ENCODE data around the gene ITFG2.
"Not testable (repeated sequence)": the region's sequence is repeated elsewhere in the genome, so short reads cannot be mapped to it uniquely, and the experiment has no call there.

The ITFG2 gene

DNA sequence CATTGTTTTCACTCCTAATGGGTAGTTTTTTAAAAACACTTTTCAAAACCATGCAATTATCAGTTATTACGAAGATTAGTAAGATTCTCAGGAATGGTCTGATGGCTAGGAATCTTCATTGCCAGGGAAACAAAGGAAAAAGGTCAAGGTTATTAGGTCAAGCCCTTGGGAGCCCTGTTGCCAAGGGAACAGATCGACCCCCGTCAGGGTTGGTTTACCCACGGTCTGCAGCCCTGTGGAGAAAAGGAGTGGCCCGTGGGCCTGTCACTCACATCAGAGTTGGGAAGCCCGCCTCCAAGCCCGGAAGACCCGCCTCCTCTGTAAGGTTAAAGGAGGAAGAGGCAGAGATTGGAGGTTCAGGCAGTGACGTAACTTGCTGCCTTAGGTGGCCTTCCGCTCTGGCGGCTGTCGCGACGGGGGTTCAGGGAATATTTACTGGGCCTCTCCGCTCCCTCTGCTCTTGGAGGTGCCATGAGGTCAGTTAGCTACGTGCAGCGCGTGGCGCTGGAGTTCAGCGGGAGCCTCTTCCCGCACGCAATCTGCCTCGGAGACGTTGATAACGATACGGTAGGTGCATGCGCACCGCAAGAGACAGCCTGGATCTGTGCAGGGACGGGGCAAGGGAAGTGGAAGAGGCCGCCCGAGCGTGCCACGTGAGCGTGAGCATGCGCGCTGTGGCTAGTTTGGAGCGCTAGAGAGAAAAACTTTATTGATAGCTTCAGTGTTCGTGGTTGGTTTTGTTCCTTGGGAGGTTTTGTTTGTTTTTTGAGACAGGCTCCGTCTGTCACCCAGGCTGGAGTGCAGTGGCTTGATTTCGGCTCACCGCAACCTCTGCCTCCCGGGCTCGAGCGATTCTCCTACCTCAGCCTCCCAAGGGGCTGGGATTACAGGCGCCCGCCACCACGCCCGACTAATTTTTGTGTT, at the start of gene ITFG2:
ITFG2 (plus strand) TSS at position 379 of the 924 bp plus-strand sequence; CDS start at position 472, 93 bp downstream.
- DNase-seq (ENCODE audit: low read depth) = peak; percentile 92

DNA sequence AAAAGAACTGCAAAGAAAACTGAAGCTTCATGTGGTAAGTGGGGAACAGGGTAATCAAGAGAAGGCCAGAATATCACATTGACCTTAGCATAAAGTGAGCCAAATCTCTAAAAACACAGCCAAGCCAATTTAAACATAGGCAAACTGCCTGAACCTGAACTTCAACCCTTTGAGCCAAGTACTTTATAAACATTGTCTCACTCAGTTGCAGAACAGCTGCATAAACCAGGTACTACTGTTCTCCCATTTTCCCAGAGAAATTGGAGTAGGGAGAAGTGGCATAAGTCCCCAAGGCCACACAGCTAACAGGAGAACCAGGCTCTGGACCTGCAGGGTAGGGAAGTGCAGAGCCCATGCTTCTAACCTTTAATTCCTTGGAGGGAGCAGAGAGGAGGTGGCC, 48.1 kb upstream of the ITFG2 start:
- DNase-seq (ENCODE audit: low read depth) = no peak

- no peak for DNase-seq (ENCODE audit: low read depth)
These were observed 47.4 kb upstream of the ITFG2 start for GRCh38 chr12:2765052-2765451.

DNA sequence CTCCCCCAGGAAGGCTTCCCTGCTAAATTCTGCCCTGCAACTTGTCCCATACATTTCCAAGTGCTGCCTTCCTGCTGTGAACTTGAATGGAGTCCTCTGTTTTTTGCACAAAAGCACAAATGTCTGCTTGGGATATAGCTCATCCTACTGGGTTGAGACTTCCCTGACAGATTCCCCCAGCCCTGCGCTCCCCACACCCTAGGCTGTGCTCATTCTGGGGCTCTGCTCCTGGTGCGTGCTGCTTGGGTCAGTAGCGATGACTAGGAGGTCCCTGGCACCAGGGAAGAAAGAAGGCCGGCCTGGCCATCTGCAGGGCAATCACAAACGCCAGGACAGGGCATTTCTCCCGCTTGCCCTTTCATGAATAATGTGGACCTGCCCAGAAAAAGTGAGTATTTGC, 46.9 kb upstream of the ITFG2 start:
- no peak for DNase-seq (ENCODE audit: low read depth)

GRCh38 chr12:2768224-2768961, 44.1 kb upstream of the ITFG2 start:
- DNase-seq (ENCODE audit: low read depth) = no peak

DNA sequence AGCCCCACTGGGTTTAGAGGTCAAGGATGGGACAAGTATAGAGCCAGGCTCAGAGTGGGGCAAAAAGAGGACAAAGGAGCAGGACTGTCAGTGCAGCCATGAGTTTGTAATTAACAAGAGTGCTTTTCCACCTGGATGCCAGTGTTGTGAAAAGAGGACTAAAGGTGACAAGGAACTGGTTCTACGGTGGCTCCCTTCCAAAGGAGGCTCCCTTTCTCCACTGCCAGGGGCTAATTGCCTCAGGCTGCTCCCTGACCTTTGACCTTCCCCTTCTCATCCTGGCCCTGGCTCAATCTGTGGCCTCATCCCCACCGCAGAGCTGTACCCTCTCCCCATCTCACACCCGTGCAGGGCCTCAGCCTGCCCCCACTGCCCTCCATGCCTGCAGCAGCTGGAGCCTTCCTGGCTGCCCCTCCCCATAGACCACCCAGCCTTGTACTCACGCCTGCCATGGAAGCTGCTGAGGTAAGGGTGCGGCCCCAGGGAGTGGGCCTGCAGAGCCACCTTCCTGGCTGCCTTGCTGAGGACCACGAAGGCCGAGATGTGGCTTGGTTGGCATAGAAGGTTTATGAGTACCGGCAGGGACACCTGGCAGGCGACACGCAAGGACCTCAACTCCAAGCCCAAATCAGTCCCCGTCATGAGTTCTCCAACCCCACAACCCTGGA, 42.5 kb upstream of the ITFG2 start:
- no peak for DNase-seq (ENCODE audit: low read depth)

- not testable (repeated sequence) for DNase-seq (ENCODE audit: low read depth)
These were observed 41.9 kb upstream of the ITFG2 start for GRCh38 chr12:2770544-2770943.

DNA sequence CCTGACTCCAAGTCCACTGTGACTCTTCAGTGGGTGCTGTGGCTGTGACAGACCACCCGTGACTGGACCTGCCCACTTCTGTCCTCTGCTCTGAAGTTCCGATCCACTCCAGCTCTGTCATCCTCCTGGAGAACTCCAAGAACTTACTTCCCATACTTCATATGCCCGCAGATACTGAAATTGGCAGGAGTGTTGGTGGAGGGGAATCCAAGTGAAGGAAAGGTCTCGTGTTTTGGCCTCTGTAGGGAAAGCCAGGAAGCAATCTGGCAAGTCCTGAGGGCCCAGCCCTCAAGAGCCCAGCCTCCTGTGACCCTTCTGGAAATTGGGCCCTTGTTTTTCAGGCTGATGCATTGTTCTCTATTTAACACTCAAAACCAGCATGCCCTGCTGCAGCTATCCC, 40.1 kb upstream of the ITFG2 start:
- DNase-seq (ENCODE audit: low read depth) = no peak

DNA sequence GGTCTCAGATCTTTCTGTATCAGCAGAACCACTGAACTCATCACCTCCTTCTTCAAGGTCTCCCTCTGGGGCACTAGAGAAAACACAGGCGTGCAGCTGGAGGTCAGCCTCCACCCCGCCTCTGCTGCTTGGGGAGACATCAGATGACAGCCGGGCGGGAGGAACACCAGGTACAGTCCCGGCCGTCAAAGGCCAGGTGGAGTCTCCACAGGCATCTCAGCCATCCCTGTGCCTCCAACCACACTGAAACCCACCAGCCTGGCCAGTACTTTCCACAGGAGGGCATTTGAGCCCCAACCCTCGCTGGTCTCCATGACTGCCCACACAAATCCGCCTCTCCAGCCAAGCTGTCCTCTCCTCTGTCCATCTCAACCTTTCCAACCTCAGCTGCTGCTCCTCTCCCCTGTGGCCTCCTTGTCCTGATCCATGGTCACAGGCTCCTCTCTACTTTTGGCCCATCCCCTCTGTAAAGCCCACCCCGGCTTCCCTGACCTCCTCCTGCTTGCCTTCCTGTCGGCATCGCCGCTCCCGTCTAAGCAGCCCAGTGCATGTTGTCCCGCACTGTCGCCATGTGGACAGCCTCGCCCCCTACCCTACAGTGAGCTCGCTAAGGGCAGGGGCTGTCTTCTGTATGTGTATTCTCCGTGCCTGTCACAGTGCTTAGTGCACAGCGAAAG, 39.1 kb upstream of the ITFG2 start:
- no peak for DNase-seq (ENCODE audit: low read depth)

- no peak for DNase-seq (ENCODE audit: low read depth)
These were observed 37.0 kb upstream of the ITFG2 start for GRCh38 chr12:2775431-2775830.

DNA sequence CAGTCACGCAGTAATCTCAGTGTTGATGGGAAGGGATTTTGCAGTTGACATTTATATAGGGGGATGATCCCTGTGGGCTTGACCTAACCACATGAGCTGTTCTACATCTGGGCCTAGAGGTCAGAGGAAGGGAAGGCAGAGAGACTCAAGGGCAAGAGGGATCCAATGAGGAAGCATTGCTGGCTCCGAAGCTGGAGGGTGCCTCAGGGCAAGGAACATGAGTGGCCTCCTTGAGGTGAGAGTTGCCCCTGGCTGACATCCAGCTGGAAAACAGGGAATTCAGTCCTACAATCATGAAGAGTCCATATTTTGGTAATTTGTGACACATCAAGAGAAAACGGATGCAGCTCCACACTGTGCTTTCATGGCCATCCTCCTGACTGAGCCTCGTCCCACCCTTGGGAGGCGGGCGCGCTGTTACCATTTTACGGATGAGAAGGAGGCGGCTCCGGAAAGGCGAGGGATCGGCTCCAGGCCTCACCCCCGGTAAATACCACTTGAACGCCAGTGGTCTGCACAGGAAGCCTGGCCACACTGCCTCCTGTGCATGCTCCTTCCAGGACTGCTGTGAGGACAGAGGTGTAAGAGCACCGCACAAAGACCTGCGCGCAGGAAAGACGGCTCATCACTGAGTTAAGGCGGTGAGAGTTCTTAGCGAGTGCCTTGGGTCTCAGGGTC, 36.2 kb upstream of the ITFG2 start:
- DNase-seq (ENCODE audit: low read depth) = no peak

DNA sequence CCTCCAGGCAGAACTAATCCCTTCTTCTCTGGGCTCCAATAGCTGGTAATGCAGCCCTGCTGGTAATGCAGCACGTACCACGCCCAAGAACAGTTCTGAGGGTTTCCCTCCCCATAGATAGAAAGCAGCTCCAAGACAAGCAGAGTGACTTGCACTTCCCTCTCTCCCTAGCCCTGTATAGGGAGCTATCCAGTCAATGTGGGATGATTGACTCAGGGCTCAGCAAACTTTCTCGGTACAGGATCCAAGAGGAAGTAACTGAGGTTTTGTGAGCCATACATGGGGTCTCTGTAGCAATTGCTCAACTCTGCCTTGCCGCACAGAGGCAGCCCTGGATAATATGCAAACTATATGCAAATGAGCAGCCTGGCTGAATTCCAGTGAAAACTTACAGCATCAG, 33.2 kb upstream of the ITFG2 start:
- no peak for DNase-seq (ENCODE audit: low read depth)

DNA sequence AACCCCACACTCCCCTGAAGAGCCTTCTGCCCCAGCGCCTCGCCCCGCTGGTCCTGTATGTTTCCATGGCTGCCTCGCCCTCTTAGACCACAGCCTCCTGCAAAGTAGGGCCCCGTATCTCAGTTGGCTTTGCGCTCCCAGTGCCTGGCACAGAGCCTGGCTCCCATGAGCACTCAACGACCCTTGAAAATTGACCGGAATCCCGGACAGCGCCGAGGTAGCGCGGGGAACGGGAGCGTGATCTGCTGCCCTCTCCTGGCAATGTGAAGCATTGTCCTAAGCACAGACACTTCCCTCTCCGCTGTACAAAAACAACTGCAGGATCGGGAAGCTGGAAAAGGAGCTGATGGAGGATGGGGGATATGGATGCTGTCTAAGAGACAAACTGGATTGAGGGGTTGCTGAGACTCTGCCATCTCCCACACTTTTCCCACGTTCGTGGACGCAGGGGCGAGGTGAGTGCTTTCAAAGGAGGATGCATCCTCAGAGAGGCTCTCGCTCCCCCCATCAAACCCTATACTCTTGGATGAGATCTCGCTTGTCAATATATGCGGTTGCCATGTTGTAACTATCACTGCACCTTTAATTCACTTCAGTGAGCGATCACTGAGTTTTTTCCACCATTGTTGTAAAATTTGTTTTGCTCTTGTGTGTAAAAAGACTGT, 28.4 kb upstream of the ITFG2 start:
- DNase-seq (ENCODE audit: low read depth) = peak; percentile 32

- DNase-seq (ENCODE audit: low read depth) = no peak
These were observed 27.5 kb upstream of the ITFG2 start for GRCh38 chr12:2785017-2785416.

DNA sequence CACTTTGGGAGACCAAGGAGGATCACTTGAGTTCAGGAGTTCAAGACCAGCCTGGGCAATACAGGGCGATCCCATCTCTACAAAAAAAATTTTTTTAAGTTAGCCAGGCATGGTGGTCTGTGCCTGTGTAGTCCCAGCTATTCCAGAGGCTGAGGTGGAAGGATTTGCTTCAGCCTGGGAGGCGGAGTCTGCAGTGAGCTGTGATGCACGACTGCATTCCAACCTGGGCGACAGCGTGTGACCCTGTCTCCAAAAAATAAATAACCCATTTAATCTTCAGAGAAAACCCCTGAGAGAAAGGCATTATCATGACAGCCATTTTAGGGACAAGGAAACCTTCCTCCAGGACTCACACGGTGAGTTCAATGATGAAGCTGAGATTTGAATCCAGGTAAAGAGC, 21.4 kb upstream of the ITFG2 start:
- DNase-seq (ENCODE audit: low read depth) = no peak

DNA sequence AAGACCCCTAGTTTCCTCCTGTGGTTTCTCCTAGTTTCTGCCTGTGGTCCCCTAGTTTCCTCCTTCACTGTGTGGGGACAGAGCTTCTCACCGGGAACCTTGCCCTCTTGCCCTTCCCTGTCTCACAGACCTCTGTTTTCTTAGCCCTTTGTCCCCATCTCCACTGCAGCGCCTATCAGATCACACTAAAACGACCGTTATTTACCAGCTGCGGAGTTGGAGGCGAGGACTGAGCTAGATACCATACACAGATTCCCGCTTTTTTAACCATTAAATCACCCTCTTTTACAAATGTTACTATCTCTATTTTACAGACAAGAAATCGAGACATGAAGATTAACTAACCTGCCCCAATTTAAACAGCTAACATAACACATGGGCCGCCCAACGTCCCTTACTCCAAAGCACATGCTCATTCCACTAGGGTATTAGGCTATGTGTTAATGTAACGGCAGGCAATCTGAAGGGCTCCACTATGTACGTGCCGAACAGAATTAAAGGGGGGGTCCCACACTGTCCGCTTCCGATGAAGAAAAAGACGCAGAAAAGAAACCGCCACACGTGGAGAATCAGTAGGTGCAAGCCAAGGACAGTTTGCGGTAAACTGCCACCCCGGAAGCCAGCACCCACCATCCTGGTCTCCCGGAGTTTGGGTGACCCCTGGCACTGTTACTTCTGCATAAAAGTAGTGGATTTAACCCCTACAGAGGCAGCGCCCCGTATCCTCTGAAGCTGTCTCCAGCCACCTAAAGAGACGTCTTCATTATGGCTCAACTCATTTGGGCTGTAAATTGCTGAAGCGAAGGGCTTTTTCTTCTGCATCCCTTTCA, 19.6 kb upstream of the ITFG2 start:
- DNase-seq (ENCODE audit: low read depth) = no peak

DNA sequence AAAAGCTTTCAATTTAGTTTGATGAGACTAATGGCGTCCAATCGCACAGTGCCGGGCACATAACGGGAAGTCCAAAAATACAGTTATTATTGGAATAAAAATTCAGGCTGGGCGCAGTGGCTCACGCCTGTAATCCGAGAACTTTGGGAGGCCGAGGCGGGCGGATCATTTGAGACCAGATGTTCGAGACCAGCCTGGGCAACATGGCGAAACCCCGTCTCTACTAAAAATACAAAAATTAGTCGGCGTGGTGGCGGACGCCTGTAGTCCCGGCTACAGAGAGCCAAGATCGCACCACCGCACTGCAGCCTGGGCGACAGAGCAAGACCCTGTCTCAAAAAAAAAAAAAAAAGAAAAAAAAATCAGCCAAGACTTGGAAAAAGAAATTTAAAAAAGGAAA, 18.9 kb upstream of the ITFG2 start:
- no peak for DNase-seq (ENCODE audit: low read depth)

- no peak for DNase-seq (ENCODE audit: low read depth)
These were observed 18.2 kb upstream of the ITFG2 start for GRCh38 chr12:2794191-2794735.

GRCh38 chr12:2794736-2795289, 17.7 kb upstream of the ITFG2 start, which contains the start of gene FKBP4:
FKBP4 (plus strand) TSS chr12:2794970; CDS start chr12:2795140, 170 bp downstream.
- peak; percentile 85 for DNase-seq (ENCODE audit: low read depth)

All from activated T-cell treated with anti-CD3 and anti-CD28 coated beads for 1 hour (primary cell).